Fibroblast of pulmonary artery (primary cell): ENCODE results near the gene PTPRN2.

Experiments used
- DNase-seq: peaks from one replicate; pipeline ENCODE4 v3.0.0-alpha.2; 2010; ENCODE audit warnings: low read depth
- H3K4me3 ChIP-seq: replicated peaks from 2 replicates; pipeline ENCODE4 v1.5.1; 2011; ENCODE audit warnings: low read depth, mild to moderate bottlenecking, control low read depth, low read length, moderate library complexity
- CTCF ChIP-seq: IDR thresholded peaks from 2 replicates; pipeline ENCODE4 v1.5.1; 2011; ENCODE audit warnings: mild to moderate bottlenecking, control low read depth, low read length, inconsistent platforms; ENCODE audit errors: missing control alignments

The PTPRN2 gene

DNA sequence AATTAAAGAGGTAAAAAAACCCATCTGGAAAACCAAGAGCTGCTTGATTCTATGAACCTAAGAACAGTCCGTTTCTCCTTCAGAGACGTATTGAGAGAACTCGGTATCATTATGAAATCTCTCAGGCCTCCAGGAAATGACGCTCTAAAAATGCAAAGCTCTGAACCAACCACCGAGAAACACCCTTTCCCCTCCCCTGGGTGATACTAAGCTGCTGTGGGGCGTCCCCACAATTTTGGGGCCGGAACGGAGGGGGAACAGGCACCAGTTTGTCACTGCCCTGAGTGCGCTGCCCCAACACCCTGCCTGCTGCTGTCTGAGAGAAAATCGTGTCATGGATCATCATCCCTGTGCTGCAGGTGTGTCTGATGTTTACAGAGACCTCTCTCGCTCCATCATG lies 741.4 kb downstream of the PTPRN2 start:
- no peak for DNase-seq
- TF ChIP-seq CTCF: no peak
- H3K4me3 ChIP-seq: no peak overlapping the region

- no peak overlapping the region for H3K4me3 ChIP-seq
- DNase-seq: no peak
- no peak for TF ChIP-seq CTCF
Measured at GRCh38 chr7:157845203-157845835, 742.3 kb downstream of the PTPRN2 start.

- no peak overlapping the region for H3K4me3 ChIP-seq
- TF ChIP-seq CTCF: no peak
- DNase-seq: no peak
Measured at GRCh38 chr7:157844611-157845010, 743.0 kb downstream of the PTPRN2 start.

GRCh38 chr7:157844141-157844540 lies 743.5 kb downstream of the PTPRN2 start:
- DNase-seq: no peak
- no peak overlapping the region for H3K4me3 ChIP-seq
- no peak for TF ChIP-seq CTCF

DNA sequence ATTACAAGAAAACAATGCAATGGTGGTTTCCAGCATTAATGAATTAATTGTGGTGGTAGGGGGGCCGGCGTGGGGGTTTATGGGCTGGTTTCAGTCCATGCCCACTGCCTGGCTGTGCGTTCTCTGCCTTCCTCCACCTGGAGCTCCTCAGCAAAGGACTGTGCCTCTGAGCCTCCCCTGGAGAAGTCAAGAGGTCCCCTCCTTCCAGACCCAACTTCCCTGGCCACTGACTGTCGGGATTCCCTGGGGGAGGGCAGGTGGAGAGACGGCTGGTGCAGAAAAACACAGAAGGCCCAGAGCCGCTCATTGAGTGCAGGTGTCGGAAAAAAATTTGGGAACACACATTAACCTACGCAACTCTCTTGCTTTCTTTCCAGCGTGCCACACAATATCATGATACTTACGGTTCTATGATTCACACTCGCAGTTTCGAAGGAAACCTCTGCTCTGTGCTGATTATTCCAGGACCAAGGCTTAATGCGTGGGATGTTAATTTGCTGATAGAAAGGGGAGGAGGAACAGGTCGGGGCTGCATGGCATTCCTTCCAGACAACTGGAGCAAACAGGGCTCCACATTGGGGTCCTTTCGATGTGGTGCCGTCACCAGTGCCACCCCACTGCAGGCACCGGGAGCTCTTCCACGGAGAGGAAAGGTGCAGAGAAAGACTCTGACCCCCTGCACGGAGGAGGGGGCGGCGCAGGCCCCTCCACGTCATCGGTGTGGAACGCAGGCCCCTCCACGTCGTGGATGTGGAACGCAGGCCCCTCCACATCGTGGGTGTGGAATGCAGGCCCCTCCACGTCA lies 744.1 kb downstream of the PTPRN2 start:
- no peak overlapping the region for H3K4me3 ChIP-seq
- TF ChIP-seq CTCF: no peak

DNA sequence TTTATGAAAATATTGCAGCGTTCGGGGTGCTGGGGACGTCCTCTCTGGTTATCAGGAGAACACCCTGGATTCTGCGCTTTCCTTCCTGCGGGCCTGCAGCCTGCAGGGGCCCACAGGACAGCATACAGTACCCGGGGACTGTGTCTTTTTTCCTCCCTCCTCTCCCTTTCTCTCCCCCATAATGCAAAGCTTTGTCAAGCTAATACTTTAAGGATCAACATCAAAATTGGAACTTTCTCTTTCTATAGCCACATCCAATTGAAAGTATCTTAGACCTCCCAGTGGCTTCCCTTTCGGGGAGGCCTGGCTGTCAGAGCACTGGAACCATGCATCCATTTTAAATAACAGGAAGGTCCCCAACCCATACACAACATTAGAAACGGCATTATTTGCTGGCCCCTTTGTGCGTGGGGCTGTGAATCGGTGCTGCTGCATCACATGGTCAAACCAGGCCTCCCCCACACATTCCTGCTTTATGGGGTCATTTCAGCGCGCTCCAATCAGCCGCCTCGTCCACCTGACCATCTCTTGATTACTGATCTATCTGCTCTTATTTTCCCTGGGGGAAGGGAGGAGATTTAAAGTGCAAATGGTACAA lies 745.8 kb downstream of the PTPRN2 start:
- no peak overlapping the region for H3K4me3 ChIP-seq
- TF ChIP-seq CTCF: no peak
- no peak for DNase-seq

More for the DNA sequence above, 744.1 kb downstream of the PTPRN2 start:
- DNase-seq: no peak
